ENCODE results near the gene TCL1A.

The TCL1A gene

DNA sequence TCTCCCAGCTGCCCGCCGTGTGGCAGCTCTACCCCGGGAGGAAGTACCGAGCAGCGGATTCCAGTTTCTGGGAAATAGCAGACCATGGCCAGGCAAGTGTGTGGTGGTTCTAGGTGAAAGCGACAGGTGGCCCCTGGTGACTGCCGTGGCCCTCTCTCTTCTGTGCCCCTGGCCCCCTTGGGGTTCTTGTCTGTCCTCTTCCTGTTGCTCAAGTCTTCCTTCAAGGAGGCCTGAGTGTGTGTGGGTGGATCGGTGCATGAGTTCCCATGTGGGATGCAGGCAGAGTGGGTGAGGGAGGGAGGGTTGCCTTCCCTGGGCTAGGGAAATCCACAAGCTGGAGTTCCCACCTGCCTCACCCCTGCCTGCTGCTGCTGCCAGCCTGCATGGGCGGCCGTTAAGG, 23.1 kb downstream of the TCL1A start:
- Histone ChIP-seq H3K27ac (no peak overlapping the region), H3K4me3 (no peak overlapping the region)
- DNase-seq (ENCODE audit: low spot score): no peak
- no peak for TF ChIP-seq CTCF (IDR thresholded peaks at IDR 0.05)

- Histone ChIP-seq H3K4me3 (no peak overlapping the region), H3K27ac (no peak overlapping the region)
- no peak for DNase-seq (ENCODE audit: low spot score)
- no peak for TF ChIP-seq CTCF (IDR thresholded peaks at IDR 0.05)
Measured at GRCh38 chr14:95689441-95689840, 24.5 kb downstream of the TCL1A start.

- Histone ChIP-seq H3K27ac (no peak overlapping the region), H3K4me3 (no peak overlapping the region)
- no peak for DNase-seq (ENCODE audit: low spot score)
- TF ChIP-seq CTCF (IDR thresholded peaks at IDR 0.05): no peak
Measured at GRCh38 chr14:95686935-95687334, 27.0 kb downstream of the TCL1A start.

GRCh38 chr14:95685978-95686922, 27.7 kb downstream of the TCL1A start, which contains the start of gene TCL1B:
TSS of gene TCL1B (plus strand) at chr14:95686426. CDS start at chr14:95686468, 42 bp downstream.
- TF ChIP-seq CTCF (IDR thresholded peaks at IDR 0.05): no peak
- H3K27ac ChIP-seq: no peak within 1 kb of the TSS
- H3K4me3 ChIP-seq: no peak within 1 kb of the TSS
- no peak for DNase-seq (ENCODE audit: low spot score)

DNA sequence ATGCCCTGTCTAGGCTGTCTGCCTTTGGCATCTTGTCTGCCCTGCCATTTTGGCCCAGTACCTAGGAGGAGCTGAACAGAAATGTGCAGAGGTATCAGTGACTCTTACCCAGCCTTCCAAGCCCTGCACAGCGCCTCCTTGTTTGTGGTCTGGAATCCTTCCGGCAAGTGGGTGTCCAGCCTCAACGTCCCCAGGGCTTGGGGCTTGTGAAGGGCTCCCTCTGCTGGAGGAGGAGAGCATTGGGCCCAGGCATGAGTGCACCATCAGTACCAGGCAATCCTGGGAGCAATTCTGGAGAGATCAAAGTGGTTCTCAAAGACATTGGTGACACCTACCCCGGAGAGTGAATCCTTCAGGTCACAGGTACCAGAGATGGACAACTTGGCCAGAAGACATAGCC, 30.1 kb downstream of the TCL1A start:
- DNase-seq (ENCODE audit: low spot score): no peak
- H3K4me3 ChIP-seq: no peak overlapping the region
- H3K27ac ChIP-seq: no peak overlapping the region
- no peak for TF ChIP-seq CTCF (IDR thresholded peaks at IDR 0.05)

DNA sequence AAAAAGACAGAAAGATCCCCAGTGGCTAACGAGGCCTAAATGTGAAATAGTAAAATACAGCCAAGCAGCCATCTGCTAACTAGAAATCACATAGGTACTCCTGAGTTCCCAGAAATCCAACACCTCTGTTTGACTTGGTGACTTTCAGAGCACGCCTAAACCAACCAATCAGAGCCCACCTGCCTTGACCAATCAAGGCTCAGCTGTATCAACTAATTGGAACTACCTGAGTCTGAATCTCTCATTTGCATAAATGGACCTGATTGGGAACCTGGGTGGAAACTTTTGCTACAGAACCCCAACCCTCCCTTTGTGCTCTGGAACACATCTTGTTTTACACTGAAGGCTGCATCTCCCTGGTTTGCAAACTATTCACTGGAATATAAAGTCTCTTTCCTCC, 32.8 kb downstream of the TCL1A start:
- DNase-seq (ENCODE audit: low spot score): no peak
- TF ChIP-seq CTCF (IDR thresholded peaks at IDR 0.05): no peak
- Histone ChIP-seq H3K27ac (no peak overlapping the region), H3K4me3 (no peak overlapping the region)
